HT-29 (cell line): ENCODE data around the gene GPR148. TPM values are rescaled to one million over a fixed set of nuclear protein-coding genes. Genes with fewer than 3 reads are reported as not detected.

Source experiments
- DNase-seq: peaks from one replicate; pipeline ENCODE4 v3.0.0-alpha.2; 2015; ENCODE audit warnings: low spot score
- total RNA-seq: library from RNA; depleted of rRNA; stranded (reverse); fragments of >200 nt; shearing (Covaris generic); gene quantifications from 2 replicates; pipeline ENCODE4 v1.2.3, GENCODE V29; 2014

Gene GPR148
- total RNA-seq, 1 experiment from 2014 or later = not detected

GRCh38 chr2:130749078-130749477 lies 20.2 kb downstream of the GPR148 start:
- no peak for DNase-seq

DNA sequence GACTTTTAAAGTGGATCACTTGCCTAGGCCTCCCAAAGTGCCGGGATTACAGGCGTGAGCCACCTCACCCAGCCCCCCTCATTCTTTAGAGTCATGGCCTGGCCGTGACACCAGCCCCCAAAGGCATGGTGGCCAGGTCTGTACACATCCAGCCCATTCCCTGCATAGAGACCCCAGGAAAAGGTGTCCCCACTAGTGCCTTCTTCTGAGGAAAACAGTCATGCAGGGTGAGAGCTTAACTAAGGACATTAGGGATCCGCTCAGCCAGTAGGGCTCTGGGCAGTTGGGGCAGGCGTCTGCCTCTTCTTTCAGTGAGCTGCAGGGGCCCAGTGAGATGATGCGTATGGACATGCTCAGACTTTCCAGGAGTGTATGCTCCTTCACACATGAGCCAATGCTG lies 20.8 kb downstream of the GPR148 start:
- no peak for DNase-seq

- DNase-seq = no peak
Observed at GRCh38 chr2:130754811-130755210, 25.9 kb downstream of the GPR148 start.

DNA sequence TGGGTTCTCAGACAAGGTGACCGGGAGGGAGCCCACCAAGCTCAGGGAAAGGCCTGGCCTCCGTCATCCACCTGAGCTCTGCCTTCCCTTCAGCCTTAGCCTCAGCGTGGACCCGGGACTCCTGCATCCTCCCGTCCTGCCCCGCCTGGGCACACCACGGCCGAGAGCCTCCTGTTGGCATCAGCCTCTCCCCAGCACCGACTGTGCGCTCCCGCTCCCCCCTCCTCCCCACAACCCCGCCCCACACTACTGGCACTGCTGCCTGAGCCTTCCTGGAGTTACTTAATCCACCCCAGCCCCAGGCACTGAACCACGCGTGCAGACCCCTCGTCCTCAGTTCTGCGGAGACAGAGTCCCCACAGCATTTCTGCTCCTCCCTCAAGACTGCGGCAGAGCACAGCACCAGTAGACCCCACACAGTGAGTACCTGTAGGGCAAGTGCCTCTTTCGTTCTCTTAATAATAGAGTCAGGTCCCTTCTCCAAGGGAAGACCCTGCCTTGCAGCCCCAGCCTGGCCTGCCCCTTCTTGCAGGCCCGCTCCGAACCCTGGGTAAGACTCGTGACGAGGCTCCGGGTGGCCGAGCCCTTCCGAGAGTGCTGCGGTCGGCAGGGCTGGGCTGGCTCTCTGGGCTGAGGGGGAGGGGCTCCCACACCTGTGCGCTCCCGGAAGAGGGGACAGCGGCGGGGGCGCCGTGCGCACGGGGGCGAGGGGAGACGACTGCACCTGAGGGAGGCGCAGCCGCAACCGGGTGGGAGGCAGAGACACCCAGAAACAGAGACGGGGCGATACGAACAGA lies 26.6 kb downstream of the GPR148 start, which contains the start of gene AMER3:
AMER3 (plus strand) TSS at position 285 of the 797 bp plus-strand sequence. CDS start 6,533 bp downstream, outside the sequence.
- DNase-seq = no peak

- DNase-seq = no peak
Observed at GRCh38 chr2:130756053-130756873, 27.4 kb downstream of the GPR148 start.

DNA sequence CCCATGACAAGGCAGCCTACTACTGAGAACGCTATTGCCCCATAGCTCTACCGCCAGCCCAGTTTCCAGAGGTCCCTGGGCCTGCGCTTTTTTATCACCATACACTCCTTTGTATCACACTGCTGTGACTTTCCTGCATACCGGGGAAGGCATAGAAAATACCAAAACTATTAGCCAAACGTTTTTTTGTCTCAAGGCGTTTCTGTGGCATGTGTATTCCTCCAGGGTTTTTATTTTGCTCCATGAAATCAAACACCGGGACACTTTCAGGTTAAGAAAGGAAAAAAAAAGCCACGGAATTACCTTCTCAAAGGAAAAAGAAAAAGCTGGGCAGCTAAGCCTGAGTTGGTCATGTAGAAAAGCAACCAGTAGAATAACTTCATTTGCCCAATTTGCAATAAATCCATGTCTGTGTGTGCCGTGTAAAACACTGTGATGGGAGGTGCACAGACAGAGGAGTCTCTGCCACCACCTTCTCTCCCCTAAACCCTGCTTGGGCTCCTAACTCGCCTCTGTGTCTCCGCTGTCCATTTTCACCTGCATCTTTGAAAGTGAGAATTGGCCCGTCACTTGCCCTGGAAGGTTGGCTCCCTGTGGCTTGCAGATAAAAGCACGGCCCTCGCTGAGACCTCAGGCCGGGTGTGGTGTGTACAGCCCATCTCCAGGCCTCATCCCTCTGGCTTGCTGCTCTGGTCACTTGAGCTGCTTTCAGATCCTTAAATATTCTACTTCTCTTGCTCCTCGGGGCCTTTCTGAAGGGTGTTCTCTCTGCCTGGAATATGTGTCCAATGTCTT lies 28.2 kb downstream of the GPR148 start:
- DNase-seq = no peak

GRCh38 chr2:130759906-130760753 lies 31.3 kb downstream of the GPR148 start:
- DNase-seq = peak; percentile 38

- DNase-seq = no peak
Observed at GRCh38 chr2:130760754-130761751, 32.2 kb downstream of the GPR148 start.

DNA sequence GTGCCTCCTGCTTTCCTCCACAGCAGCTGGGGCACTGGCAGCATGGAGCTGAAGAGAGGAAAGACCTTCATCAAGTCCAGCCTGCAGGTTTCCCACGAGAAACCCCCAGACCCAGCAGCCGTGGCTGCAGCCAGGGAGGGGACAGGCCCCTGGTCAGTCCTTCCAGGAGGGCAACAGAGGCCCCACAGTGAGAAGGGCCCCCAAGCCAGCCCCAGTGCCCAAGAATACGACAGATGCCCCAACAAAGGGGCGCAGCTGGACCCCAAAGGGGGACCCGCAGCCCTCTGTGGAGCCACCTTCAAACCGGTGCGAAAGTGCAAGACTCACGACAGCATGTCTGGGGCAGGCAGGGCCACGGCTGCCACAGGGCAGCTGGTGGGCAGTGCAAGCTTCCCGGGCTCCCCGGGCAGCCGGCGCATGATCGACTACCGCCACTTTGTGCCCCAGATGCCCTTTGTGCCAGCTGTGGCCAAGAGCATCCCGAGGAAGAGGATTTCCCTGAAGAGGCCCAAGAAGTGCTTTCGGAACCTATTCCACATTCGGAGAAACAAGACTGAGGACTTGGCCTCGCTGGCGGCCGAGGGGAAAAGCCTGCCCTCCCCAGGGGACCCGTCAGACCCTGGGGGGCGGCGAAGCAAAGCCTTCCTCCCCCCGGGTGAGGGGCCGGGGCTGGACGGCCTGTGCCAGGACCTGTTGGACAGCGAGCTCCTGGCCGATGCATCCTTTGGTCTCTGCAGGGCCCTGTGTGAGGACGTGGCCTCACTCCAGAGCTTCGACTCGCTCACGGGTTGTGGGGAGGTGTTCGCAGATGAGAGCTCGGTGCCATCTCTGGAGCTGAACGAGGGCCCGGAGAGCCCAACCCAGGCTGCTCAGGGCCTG lies 33.4 kb downstream of the GPR148 start:
- DNase-seq = no peak

DNA sequence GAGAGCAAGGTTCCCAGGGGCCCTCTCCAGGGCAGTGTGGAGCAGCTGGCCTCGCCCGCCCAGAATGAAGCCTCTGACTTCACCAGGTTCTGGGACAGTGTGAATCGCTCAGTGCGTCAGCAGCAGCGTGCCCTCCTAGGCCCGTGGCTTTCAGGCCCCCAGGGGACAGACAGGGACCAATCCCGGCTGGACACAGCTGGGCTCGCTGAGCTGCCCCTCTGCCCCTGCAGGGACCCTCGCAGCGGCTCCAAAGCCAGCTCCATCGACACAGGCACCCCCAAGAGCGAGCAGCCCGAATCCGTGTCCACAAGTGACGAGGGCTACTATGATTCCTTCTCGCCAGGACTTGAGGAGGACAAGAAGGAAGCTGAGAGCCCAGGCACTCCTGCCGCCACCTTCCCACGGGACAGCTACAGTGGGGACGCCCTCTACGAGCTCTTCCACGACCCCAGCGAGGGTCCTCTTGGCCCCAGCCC lies 34.1 kb downstream of the GPR148 start:
- DNase-seq = no peak

DNA sequence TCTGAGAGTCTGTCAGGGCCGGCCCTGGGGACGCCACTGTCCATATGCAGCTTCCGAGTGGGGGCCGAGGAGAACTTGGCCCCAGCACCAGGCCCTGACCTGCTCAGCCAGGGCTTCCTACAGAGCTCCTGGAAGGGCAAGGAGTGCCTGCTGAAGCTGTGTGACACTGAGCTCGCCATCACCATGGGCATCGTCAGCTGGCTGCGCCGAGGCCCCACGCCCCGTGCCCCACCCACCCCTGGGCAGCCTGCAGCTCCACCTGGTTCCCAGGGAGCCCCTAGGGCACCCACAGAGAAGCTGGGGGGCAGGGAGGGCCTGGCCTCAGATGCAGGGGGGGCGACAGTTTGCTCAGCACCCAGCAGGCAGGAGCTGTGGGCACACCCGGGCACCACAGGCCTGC lies 34.5 kb downstream of the GPR148 start:
- DNase-seq = no peak

DNA sequence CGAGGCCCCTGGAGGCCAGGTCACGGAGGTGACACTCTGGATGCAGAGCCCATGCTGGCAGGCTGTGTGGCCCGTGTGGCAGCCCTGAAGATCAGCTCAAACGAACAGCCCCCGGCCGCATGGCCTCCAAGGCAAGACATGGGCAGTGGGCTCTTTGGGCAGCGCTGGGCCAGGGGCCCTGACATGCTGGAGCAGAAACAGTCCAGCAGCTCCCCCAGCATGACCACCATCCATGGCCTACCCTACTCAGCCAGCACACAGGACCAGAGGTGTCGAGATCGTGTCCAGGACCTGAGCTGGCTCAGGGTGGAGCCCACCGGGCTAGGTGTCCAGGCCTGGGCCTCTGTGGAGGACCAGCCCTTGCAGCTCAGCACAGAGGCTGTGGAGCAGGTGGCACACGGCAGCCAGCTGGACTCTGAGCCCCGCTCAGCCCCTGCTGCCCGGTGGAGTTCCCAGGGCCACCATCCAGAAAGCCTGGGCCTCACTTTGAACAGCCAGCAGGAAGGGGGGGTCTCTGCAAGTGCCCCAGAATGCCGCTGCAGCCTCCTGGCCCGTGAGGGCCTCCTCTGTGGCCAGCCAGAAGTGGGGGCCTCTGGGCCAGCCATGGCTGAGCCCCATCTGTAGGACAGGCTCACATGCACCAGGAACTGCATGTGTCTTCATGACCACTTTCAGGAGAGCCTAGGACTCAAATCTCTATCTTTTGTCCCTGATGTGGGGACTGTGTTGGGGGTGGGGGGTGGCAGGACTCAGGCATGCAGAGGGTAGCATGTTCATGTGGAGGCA lies 35.4 kb downstream of the GPR148 start:
- DNase-seq = no peak

DNA sequence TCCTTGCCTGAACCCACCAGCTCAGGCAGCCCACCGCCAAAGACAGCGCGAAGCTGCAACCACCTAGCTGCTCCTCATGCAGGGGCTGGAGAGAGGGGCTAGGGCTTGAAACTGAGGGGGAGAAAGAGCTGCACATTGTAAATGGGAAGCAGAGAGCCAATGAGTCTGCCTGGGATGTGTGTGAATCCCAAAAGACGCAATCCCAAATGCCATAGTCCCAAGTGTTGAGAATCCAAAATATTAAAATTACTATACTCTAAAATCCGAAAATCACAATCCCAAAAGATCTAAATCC lies 35.9 kb downstream of the GPR148 start:
- DNase-seq = no peak

- DNase-seq = no peak
Observed at GRCh38 chr2:130765464-130765863, 36.6 kb downstream of the GPR148 start.

DNA sequence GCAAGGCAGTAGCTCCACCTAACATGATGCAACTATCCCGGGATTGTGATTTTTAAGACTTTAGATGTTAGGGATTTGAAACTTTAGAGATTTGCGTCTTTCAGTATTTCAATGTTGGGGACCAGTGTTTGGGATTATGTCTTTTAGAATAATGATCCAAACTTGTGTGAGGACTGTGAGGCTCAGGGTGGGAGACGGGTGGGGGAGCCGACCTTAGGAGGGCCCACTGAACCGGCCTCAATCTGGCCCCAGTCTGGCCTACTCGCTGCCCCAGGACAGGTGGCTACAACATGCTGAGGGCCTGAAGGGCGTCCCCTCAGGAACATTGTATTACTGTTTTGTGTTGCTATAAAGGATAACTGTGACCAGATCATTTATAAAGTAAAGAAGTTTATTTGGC lies 37.2 kb downstream of the GPR148 start:
- no peak for DNase-seq

DNA sequence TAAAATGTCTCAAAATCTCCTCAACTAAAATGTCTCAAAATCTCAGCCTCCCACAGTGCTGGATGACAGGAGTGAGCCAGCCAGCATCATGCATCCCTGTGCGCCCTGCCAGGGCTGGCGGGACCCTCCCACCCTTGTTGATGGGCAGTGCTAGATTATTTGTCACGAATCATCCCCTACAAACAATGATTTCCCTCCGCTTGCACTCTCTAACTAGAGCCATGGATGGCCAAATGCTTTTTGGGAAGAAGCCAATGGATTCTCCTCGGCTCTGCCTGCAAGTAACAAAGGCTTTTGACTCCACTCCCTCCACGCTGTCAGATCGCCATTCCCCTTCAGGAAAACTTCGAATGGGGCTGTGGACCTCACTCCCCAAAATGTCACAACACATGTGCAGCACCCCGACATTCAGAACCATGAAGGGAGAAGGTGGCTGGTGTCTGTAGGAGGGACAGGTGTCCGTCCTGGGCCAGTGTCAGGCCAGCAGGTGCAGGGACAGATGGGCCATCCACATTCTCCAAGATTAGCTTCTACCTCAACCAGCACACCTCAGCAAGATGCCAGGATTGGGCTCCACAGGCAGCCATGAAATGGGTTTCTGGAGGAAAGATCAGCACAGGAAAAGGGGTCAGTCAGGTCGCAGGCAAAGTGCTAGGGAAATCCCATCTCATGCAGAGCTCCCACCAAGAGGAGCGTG lies 38.0 kb downstream of the GPR148 start:
- DNase-seq = no peak

DNA sequence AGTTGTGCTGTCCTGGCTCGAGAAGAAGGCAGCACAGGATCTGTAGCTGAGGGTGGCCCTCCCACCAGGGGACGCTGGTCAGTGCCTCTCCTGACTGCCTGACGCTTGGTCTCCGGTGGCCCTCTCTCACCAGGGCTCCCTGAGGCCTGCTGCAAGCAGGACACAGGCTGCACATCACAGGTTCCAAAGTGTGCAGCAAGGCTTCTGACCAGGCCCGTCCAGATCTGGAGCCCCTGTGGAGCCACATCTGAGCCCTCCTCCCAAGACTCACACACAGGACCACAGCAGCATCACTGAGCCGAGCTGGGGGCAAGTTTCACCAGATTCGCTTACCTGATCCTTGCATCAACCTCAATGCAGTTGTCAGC lies 38.5 kb downstream of the GPR148 start:
- DNase-seq = no peak
